ENCODE measurements around the gene DHRSX.

DNA sequence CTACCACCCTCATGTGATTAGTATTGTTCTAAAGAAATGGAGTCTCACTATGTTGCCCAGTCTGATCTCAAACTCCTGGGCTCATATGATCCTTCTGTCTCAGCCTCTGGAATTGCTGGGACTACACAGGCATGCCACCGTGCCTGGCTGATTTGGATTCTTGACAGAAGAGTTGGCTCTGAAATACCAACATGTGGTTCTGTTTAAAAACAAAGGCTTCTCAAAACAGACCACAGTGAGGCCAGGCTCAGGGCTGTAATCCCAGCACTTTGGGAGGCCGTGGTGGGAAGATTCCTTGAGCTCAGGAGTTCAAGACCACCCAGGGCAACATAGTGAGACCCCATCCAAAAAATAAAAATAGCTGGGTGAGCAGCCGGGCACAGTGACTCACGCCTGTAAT lies 126.7 kb downstream of the DHRSX start:
- TF ChIP-seq, protein P1, sequence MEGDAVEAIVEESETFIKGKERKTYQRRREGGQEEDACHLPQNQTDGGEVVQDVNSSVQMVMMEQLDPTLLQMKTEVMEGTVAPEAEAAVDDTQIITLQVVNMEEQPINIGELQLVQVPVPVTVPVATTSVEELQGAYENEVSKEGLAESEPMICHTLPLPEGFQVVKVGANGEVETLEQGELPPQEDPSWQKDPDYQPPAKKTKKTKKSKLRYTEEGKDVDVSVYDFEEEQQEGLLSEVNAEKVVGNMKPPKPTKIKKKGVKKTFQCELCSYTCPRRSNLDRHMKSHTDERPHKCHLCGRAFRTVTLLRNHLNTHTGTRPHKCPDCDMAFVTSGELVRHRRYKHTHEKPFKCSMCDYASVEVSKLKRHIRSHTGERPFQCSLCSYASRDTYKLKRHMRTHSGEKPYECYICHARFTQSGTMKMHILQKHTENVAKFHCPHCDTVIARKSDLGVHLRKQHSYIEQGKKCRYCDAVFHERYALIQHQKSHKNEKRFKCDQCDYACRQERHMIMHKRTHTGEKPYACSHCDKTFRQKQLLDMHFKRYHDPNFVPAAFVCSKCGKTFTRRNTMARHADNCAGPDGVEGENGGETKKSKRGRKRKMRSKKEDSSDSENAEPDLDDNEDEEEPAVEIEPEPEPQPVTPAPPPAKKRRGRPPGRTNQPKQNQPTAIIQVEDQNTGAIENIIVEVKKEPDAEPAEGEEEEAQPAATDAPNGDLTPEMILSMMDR (IDR thresholded peaks at IDR 0.05): no peak
- TF ChIP-seq POLR2A (IDR thresholded peaks at IDR 0.05): no peak

Data from heart left ventricle (tissue), 13 donors.